IMR-90 (cell line): ENCODE measurements around the gene ACYP1. TPM values are rescaled to one million over a fixed set of nuclear protein-coding genes. Genes with fewer than 3 reads are reported as not detected.

ENCODE experiments used
- ATAC-seq: fragments of 200-7000 bp; cut with Tn5 transposase; 2 replicates; pipeline ENCODE4 v1.9.1; 2020; ENCODE audit warnings: low read depth, mild to moderate bottlenecking, moderate library complexity
- BruUV-seq: library from RNA; stranded (reverse); fragments of 400-500 nt; replicated peaks from 2 replicates; lab custom pipeline; 2021; lab: Mats Ljungman, UMichigan
- CTCF ChIA-PET: fragments of 300-600 bp; formaldehyde crosslinking; extraction: SDS; loops from one replicate; lab custom pipeline; 2021; ENCODE audit warnings: antibody characterized with exemption; lab: Yijun Ruan, JAX
- POLR2A ChIA-PET: fragments of 300-600 bp; sonication (Branson Sonifier 250); formaldehyde crosslinking; loops from one replicate; lab custom pipeline; 2022; ENCODE audit warnings: antibody characterized with exemption; ENCODE audit not compliant: unreplicated experiment; lab: Charles Lee
- DNase-seq: peaks from one replicate; pipeline ENCODE4 v3.0.0; 2013
- H2AFZ ChIP-seq: replicated peaks from 2 replicates; pipeline ENCODE3; 2013; ENCODE audit warnings: low read length, mild to moderate bottlenecking; ENCODE audit not compliant: poor library complexity
- H2AK5ac ChIP-seq: 2 replicates; pipeline ENCODE4 v1.6.1; 2013; ENCODE audit warnings: low read depth, low read length, inconsistent platforms
- H2AK9ac ChIP-seq: replicated peaks from 2 replicates; pipeline ENCODE3; 2013; ENCODE audit warnings: mild to moderate bottlenecking, low read depth, low read length, moderate library complexity; ENCODE audit not compliant: poor library complexity
- H2BK120ac ChIP-seq: 2 replicates; pipeline ENCODE4 v1.6.1; 2013; ENCODE audit warnings: low read depth, low read length, inconsistent platforms
- H2BK15ac ChIP-seq: 3 replicates; pipeline ENCODE4 v1.6.1; 2013; ENCODE audit warnings: low read depth, low read length, inconsistent platforms
- H2BK20ac ChIP-seq: 2 replicates; pipeline ENCODE4 v1.6.1; 2013; ENCODE audit warnings: low read depth, mild to moderate bottlenecking, inconsistent platforms, low read length, moderate library complexity
- H2BK5ac ChIP-seq: 2 replicates; pipeline ENCODE4 v1.6.1; 2013; ENCODE audit warnings: mild to moderate bottlenecking, low read depth, low read length, inconsistent platforms; ENCODE audit not compliant: poor library complexity, severe bottlenecking
- H3K14ac ChIP-seq: replicated peaks from 2 replicates; pipeline ENCODE4 v1.6.1; 2013; ENCODE audit warnings: low read depth, low read length, inconsistent platforms
- H3K18ac ChIP-seq: 2 replicates; pipeline ENCODE4 v1.6.1; 2013; ENCODE audit warnings: low read depth, low read length, control low read depth
- H3K23ac ChIP-seq: 2 replicates; pipeline ENCODE4 v1.6.1; 2013; ENCODE audit warnings: low read depth, low read length, inconsistent platforms
- H3K27ac ChIP-seq: 2 replicates; pipeline ENCODE4 v1.5.1; 2013; ENCODE audit warnings: mild to moderate bottlenecking, control low read depth, low read length; ENCODE audit not compliant: insufficient read depth
- H3K27me3 ChIP-seq: 2 replicates; pipeline ENCODE4 v1.6.1; 2013; ENCODE audit warnings: low read length; ENCODE audit not compliant: control insufficient read depth, insufficient read depth
- H3K36me3 ChIP-seq: 2 replicates; pipeline ENCODE4 v1.6.1; 2013; ENCODE audit warnings: low read length, mixed read lengths; ENCODE audit not compliant: control insufficient read depth, insufficient read depth
- H3K4ac ChIP-seq: 2 replicates; pipeline ENCODE4 v1.6.1; 2013; ENCODE audit warnings: low read depth, low read length, inconsistent platforms
- H3K4me1 ChIP-seq: 2 replicates; pipeline ENCODE4 v1.6.1; 2013; ENCODE audit warnings: low read length, mixed read lengths; ENCODE audit not compliant: control insufficient read depth, insufficient read depth
- H3K4me2 ChIP-seq: 2 replicates; pipeline ENCODE4 v1.6.1; 2013; ENCODE audit warnings: low read depth, mild to moderate bottlenecking, control low read depth, low read length, moderate library complexity
- H3K4me3 ChIP-seq: 2 replicates; pipeline ENCODE4 v1.5.1; 2013; ENCODE audit warnings: low read depth, mild to moderate bottlenecking, control low read depth, low read length, moderate library complexity; ENCODE audit not compliant: insufficient read depth
- H3K56ac ChIP-seq: 2 replicates; pipeline ENCODE4 v1.6.1; 2013; ENCODE audit warnings: low read length, inconsistent platforms; ENCODE audit not compliant: insufficient read depth; ENCODE audit errors: extremely low read depth
- H3K79me1 ChIP-seq, 2 experiments: 2 replicates each; pipeline ENCODE4 v1.6.1; 2013; ENCODE audit warnings: low read length in 2 of 2, inconsistent platforms in 1 of 2, low read depth in 1 of 2
- H3K9ac ChIP-seq: 2 replicates; pipeline ENCODE4 v1.6.1; 2013; ENCODE audit warnings: low read depth, low read length, control low read depth
- H3K9me1 ChIP-seq: 2 replicates; pipeline ENCODE4 v1.6.1; 2013; ENCODE audit warnings: low read length, inconsistent platforms; ENCODE audit not compliant: insufficient read depth
- H3K9me3 ChIP-seq: 2 replicates; pipeline ENCODE4 v1.6.1; 2013; ENCODE audit warnings: low read length; ENCODE audit not compliant: control insufficient read depth, insufficient read depth
- H4K20me1 ChIP-seq: 2 replicates; pipeline ENCODE4 v1.6.1; 2013; ENCODE audit warnings: low read length, inconsistent platforms; ENCODE audit not compliant: insufficient read depth
- H4K5ac ChIP-seq: 2 replicates; pipeline ENCODE4 v1.6.1; 2013; ENCODE audit warnings: mild to moderate bottlenecking, low read depth, low read length, control low read depth
- H4K8ac ChIP-seq, 2 experiments: 2 replicates each; pipeline ENCODE4 v1.6.1; 2013; ENCODE audit warnings: low read depth in 2 of 2, low read length in 2 of 2, control low read depth in 1 of 2, inconsistent platforms in 1 of 2
- H4K91ac ChIP-seq: 2 replicates; pipeline ENCODE4 v1.6.1; 2013; ENCODE audit warnings: low read depth, low read length, inconsistent platforms; ENCODE audit not compliant: insufficient read depth
- BHLHE40 ChIP-seq: fragments of 150-350 bp; IDR thresholded peaks from 2 replicates; pipeline ENCODE4 v1.6.1; 2016; ENCODE audit warnings: mild to moderate bottlenecking, low read depth, low read length
- CEBPB ChIP-seq: IDR thresholded peaks from 2 replicates; pipeline ENCODE4 v1.6.1; 2012; ENCODE audit warnings: low read depth, low read length, improper control_type of control experiment
- CHD1 ChIP-seq: IDR thresholded peaks from 2 replicates; pipeline ENCODE4 v1.6.1; 2012; ENCODE audit warnings: low read depth, low read length, improper control_type of control experiment
- CTCF ChIP-seq: conservative IDR thresholded peaks from 2 replicates; pipeline ENCODE4 v1.5.1; 2012; ENCODE audit warnings: mild to moderate bottlenecking, low read depth, low read length, improper control_type of control experiment
- ELK1 ChIP-seq: fragments of 150-350 bp; IDR thresholded peaks from 2 replicates; pipeline ENCODE4 v1.6.1; 2016; ENCODE audit warnings: low read depth, mild to moderate bottlenecking, low read length, moderate library complexity, borderline replicate concordance
- FOS ChIP-seq: fragments of 150-350 bp; IDR thresholded peaks from 2 replicates; pipeline ENCODE4 v1.6.1; 2016; ENCODE audit warnings: low read depth, low read length
- MAFK ChIP-seq: IDR thresholded peaks from 2 replicates; pipeline ENCODE4 v1.6.1; 2012; ENCODE audit warnings: low read depth, low read length, improper control_type of control experiment
- MAZ ChIP-seq: IDR thresholded peaks from 2 replicates; pipeline ENCODE4 v1.6.1; 2012; ENCODE audit warnings: low read depth, mild to moderate bottlenecking, low read length, improper control_type of control experiment, moderate library complexity, borderline replicate concordance
- MXI1 ChIP-seq: IDR thresholded peaks from 2 replicates; pipeline ENCODE4 v1.6.1; 2012; ENCODE audit warnings: low read depth, mild to moderate bottlenecking, low read length, moderate library complexity, borderline replicate concordance
- NFE2L2 ChIP-seq: fragments of 150-350 bp; IDR thresholded peaks from 2 replicates; pipeline ENCODE4 v1.6.1; 2016; ENCODE audit warnings: low read depth, mild to moderate bottlenecking, low read length
- POLR2A ChIP-seq: IDR thresholded peaks from 2 replicates; pipeline ENCODE4 v1.6.1; 2012; ENCODE audit warnings: mild to moderate bottlenecking, low read depth, low read length
- RAD21 ChIP-seq: IDR thresholded peaks from 2 replicates; pipeline ENCODE4 v1.6.1; 2012; ENCODE audit warnings: low read length, improper control_type of control experiment
- RCOR1 ChIP-seq: IDR thresholded peaks from 2 replicates; pipeline ENCODE4 v1.6.1; 2012; ENCODE audit warnings: mild to moderate bottlenecking, low read length, improper control_type of control experiment; ENCODE audit not compliant: insufficient replicate concordance
- RFX5 ChIP-seq: IDR thresholded peaks from 2 replicates; pipeline ENCODE4 v1.8.0; 2012; ENCODE audit warnings: low read depth, mild to moderate bottlenecking, low read length, moderate library complexity
- SMC3 ChIP-seq: fragments of 150-350 bp; IDR thresholded peaks from 2 replicates; pipeline ENCODE4 v1.6.1; 2016; ENCODE audit warnings: low read depth, mild to moderate bottlenecking, antibody characterized with exemption, low read length, moderate library complexity
- USF2 ChIP-seq: fragments of 150-350 bp; IDR thresholded peaks from 2 replicates; pipeline ENCODE4 v1.6.1; 2017; ENCODE audit warnings: mild to moderate bottlenecking, antibody characterized with exemption, low read length, low read depth
- WGBS, 2 experiments: methylation state at CpG; one replicate each; pipeline versions ENCODE4 v1.1.5 to v1.1.7; 2013; ENCODE audit warnings: missing lambda C conversion rate in 2 of 2; ENCODE audit not compliant: insufficient read length in 1 of 2; ENCODE audit errors: extremely low coverage in 2 of 2; 5-methylcytosine and 5-hydroxymethylcytosine counted together
- dilution Hi-C: fragments of 300-500 bp; cut with HindIII; formaldehyde crosslinking; loops from one replicate; pipeline ENCODE4 v1.14.3; 2018; ENCODE audit warnings: low sequenced_read_pairs; ENCODE audit not compliant: unreplicated experiment
- in situ Hi-C: fragments of 300-500 bp; cut with MboI; formaldehyde crosslinking; loops from 3 replicates; pipeline ENCODE4 v1.14.3; 2019; ENCODE audit warnings: low sequenced_read_pairs, inconsistent platforms, mixed read lengths
- intact Hi-C: fragments of 100-400 bp; cut with micrococcal nuclease; formaldehyde crosslinking; loops from 2 replicates; pipeline ENCODE4 v1.10.0; 2022
- polyA plus RNA-seq, 3 experiments: library from polyadenylated mRNA; depleted of rRNA; stranded (reverse); fragments of >200 nt; gene quantifications; 2 replicates each; pipeline ENCODE4 v1.2.3, GENCODE V29; 2012; ENCODE audit warnings: low replicate concordance in 1 of 3
- total RNA-seq: library from RNA; depleted of rRNA; stranded (reverse); fragments of >200 nt; gene quantifications from 2 replicates; pipeline ENCODE4 v1.2.3, GENCODE V29; 2012

Gene ACYP1
- total and polyA plus RNA-seq, 2 of the 4 experiments (the other 2 are of a cell fraction) = 4.1 to 24.0 TPM

GRCh38 chr14:75013290-75013689 is 50.5 kb downstream of the ACYP1 start:
- no TSS peak for BruUV-seq
- Histone ChIP-seq H3K9me3 (no peaks in the 10 kb centered on the region), H2AK5ac (no peak overlapping the region), H3K56ac (no peak overlapping the region), H3K79me1 (peaks cover 13 to 17% of the 10 kb centered on the region in 2 experiments; a peak in 3 of 4 replicates), H2AFZ (no peak overlapping the region), H3K4me2 (no peak overlapping the region), H3K4me3 (no peak overlapping the region), H2BK15ac (no peak overlapping the region), H4K20me1 (no peaks in the 10 kb centered on the region), H2BK5ac (no peak overlapping the region), H4K91ac (no peak overlapping the region), H3K27me3 (no peaks in the 10 kb centered on the region), H3K14ac (no peak overlapping the region), H2BK120ac (no peak overlapping the region), H2BK20ac (no peak overlapping the region), H3K9ac (no peak overlapping the region), H3K9me1 (peaks cover 3% of the 10 kb centered on the region), H3K4me1 (peaks cover 3% of the 10 kb centered on the region; the same call in 1 of the 2 replicates), H2AK9ac (no peak overlapping the region), H3K23ac (no peak overlapping the region), H4K8ac (no peak overlapping the region), H3K18ac (no peak overlapping the region), H3K4ac (no peak overlapping the region), H4K5ac (no peak overlapping the region), H3K27ac (no peak overlapping the region), H3K36me3 (peaks cover 31% of the 10 kb centered on the region)
- ChIA-PET CTCF (no interaction called here), POLR2A (no interaction called here)
- in situ Hi-C loops (no loop called here), dilution Hi-C loops (no loop called here), intact Hi-C loops (no loop called here)
- WGBS, 2 experiments = no CpG with 5 or more reads among the region's 6 CpGs
- DNase-seq = no peak
- ATAC-seq = no peak
- TF ChIP-seq NFE2L2 (no peak), CTCF (no peak), SMC3 (no peak), RCOR1 (no peak), MAFK (no peak), MAZ (no peak), RFX5 (no peak), POLR2A (no peak), BHLHE40 (no peak), USF2 (no peak), ELK1 (no peak), CHD1 (no peak), FOS (no peak), CEBPB (no peak), MXI1 (no peak), RAD21 (no peak)
